HG03135 (cell line): Measurements from ENCODE around the gene XYLT1.

ENCODE experiments used
- ATAC-seq: cut with Tn5 transposase; IDR thresholded peaks from one replicate; pipeline ENCODE4 v1.9.1; 2021; ENCODE audit warnings: mild to moderate bottlenecking, moderate library complexity; ENCODE audit not compliant: unreplicated experiment

Gene XYLT1

DNA sequence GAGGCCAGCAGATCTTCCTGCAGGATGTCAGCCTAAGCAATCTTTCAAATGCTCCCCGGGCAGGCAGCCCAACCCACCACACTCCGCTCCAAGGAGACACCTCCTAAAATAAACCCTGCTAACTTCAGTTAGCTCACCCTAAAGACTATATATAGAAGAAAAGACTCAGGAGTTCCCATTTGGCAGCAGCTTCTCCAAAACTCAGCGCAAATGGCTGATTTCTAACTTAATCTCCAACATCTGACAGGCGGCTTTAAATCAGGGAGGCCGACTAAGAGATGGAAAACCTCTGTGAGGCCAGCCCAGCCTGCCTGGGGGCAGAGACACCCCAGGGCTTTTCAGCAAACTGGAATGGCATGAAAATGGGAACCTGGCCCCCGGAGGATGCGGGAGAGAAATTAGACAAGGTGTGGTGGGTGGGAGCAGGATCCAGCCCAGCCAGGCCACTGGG, 91.6 kb downstream of the XYLT1 start:
- ATAC-seq, result no peak

DNA sequence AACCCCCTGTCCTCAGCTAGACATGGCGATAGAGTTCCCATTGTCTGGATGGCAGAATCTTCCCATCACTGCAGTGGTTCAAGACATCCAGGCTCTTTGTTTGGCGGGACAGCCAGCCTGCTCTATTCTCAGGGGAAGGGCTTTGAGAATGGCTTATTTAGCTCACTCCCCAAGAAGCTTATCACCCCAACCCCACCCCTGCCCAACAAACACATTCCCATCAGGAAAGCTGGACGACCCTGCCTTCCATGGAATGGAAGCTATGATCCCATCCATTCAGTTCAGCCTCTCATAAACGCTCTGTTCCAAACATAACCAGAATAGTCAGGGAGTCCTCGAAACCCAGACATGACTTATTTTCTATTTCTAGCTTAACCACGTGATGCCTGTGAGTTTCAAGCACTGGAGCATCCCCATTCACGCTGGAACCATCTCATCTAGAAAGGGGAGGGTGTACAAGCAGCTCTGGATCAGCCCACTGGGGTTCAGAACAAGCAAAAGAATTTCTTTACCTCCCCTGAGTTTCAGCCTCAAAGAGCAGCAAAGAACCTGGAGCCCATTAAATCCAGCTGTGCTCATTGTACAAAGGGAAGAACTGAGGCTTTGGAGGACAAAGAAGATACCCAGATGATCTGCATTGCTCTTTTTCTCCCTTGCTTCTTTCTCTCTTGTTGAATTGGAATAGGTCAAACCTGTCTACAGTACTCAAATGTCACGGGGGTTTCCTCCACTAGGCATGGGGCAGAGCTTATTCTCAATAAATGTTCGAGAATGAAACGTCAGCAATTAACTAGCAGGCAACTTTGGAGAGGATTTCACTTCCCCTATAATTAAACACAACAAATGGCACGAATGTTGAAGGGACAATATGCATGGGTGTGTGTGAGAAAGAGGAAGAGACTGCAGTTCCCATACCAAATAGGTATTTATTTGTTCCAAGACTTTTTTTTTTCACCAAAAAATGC, 93.1 kb downstream of the XYLT1 start:
- ATAC-seq, result peak; percentile 64

DNA sequence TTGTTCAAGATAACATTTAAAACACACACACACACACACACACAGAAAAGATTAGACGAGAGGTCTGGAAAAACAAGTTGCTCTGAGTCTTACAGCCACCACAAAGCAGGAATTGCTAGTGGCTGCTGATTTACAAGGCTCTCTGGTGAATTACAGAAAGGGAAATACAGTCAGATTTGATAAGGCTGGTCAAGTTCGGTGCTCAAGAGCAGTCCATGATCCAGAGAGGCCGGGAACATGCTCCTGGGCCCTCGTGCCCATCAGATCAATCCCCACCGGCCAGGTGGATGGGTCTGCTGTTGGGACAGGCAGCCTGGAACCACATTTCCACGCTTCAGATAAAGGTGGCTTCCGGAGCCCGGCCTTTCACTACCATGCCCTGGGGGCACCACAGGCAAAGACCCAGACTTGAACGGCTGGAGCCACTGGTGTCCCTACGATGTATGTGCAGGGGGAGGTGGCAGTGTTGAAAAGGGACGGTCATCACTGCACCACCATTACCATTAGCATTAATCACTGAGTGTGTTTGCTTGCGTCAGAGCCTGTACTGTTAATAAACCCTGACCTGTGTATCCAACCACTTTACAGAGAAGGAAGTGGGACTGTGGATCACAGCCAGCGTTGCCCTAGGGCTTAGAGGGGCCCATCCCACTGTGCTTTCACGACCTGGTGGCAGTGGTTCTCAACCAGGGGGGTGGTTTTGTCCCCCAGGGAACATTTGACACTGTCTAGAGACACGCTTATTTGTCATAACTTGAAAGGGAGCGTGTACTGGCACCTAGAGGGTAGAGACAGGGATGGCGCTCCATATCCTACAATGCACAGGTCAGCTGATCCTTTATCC, 95.1 kb downstream of the XYLT1 start:
- ATAC-seq, result no peak

DNA sequence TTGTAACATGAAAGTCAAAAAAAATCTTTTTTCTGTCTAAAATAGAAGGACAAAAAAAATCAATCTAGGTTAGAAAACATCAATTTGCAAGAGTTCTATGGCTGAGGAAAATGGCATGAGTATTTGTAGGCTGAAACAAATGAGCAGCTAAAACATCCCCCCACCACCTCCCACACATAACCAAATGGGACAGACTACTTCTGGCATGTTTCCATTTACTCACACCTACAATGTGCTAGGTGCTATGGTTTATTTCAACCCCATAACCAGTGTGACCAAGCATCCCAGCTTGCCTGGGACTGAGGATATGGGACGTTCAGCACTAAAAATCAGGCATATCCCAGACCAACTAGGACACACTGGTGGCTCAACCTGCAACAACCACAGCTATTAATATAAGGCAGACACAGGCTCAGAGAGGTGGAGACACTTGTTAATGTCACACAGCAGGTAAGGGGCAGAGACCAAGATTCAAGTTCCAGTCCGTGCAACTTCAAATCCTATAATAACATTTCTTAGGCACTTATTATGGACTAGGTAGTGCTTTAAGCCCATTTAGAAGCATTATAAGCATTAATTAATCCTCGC, 96.0 kb downstream of the XYLT1 start:
- ATAC-seq, result no peak

DNA sequence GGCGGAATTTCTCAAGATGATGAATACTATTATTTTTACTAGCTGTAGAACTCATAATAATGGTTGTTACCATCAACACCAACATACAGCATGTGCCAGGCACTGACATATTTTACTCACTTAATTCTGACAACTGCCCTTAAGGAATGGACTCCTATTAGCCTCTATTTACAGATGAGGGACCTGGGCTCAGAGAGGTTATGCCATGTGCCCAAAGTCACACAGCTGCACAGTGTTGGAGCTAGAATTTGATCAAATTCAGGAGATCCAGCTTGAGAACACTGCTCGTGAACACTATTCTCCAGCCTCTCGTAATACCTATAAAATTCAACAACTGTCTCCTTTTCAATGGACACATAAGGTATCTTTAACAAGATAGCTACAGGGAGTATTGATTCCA, 97.2 kb downstream of the XYLT1 start:
- ATAC-seq, result no peak

- no peak for ATAC-seq
Observed at GRCh38 chr16:17372386-17372785, 98.4 kb downstream of the XYLT1 start.

GRCh38 chr16:17371299-17371698, 99.5 kb downstream of the XYLT1 start:
- ATAC-seq, result no peak

DNA sequence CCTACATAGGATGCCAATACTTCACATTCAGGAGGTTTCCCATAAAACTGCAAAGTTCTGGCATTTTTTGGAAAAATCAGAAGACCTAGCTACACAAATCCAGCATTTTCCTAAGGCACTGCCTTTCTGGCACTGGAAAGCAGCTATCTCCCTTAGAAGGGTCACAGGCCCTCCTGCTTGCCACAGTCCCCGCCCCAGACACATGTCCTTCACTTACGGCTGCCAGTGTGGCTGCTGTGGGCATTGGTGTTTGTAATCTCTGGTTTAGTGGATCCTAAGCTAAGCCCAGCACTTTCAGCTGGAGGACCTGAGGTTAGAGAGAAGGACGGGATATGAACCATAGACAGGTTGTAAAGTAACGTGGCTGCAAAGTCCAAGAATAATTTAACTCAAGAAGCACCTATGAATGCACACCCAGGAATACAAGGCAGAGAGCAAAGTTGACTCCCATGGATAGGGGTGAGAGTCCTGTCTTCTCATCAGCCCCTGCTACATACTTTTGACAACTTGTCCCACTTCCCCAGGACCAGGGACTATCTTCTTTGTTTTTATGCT, 100.0 kb downstream of the XYLT1 start:
- ATAC-seq, result no peak

GRCh38 chr16:17370223-17370707, 100.5 kb downstream of the XYLT1 start:
- no peak for ATAC-seq

DNA sequence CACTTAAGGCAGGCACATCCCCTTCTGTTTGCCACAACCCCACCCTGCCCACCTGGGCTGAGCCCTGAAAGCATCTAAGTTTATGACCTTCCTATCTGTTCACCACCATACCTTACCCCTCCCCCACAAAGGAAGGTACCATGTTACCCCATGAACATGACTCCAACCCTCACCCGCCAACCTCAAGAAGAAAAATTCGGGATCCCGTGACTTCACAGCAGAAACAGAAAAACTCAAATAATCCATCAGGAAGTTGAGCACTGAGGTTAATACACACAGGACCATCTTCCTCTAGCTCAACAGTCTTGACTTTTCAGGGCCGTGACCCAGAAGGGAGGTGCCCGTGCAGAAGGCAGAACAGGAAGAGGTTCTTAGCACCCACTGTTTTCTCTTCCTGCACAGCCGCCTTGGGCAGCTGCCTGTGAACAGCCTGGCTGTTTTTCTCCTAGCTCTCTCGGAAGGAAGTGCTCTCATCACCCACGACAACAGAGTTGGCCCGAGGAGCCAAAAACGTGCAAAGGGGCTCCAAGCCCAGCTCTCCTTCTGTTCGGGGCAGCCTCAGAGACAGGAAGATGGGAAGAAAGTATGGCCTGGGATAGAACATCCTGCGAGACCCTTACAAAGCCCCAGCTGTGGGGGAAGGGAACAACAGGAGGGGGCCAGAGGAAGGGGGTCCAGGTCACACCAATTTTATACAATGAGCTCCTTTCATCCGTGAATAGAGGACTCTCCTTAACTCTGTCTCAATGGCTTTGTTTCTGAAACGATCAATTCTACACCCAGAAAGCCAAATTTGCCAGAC, 101.1 kb downstream of the XYLT1 start:
- ATAC-seq, result no peak

DNA sequence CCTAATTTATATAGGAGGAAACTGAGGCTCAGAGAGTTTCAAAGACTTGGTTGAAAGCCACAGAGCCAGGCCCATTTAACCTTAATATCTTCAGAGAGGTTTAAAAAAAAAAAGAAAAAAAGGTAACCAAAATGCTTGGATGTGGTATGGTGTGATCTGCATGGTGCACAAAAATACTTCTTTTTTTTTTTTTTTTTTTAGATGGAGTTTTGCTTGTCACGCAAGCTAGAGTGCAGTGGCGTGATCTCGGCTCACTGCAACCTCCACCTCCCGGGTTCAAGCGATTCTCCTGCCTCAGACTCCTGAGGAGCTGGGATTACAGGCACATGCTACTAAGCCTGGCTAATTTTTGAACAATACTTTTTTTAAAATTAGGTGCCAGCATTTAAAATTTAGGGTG, 101.8 kb downstream of the XYLT1 start:
- ATAC-seq, result no peak

- no peak for ATAC-seq
Observed at GRCh38 chr16:17368446-17368845, 102.3 kb downstream of the XYLT1 start.

DNA sequence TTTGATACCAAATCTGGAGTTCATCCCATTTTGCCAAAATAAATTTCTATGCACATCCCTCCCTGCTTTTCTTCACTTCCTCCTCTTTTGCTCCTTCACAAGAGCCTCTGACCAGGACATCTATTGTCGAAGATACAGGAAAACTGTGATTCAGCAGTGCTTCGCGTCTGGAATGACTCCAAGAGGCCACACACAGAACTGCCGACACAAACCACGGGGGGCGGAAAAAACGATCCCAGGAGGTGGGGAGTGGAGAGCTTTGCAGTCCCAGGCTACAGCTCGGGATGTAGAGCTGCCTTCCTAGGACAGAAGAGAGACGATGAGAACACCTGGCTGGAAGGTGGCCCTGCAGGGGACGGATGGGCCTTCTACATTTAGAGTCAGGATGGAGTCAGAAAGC, 102.8 kb downstream of the XYLT1 start:
- ATAC-seq, result no peak

DNA sequence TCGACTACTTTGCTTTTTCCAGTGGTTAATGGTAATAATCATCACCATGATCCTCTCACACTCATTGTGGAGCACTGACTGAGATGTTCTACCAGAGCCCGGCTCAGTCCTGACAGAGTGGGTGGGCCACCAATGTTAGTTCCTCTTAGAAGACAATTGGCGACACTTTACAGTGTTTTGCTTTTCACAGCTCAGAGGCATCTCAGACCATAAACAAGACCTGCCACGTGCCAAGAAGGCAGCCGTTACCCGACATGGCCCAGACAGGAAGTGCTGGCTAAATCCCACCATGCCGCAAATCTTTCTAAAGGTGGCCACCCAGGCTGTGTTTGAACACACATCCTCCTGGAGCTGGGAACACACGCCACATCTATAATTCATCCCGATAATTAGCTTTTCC, 103.7 kb downstream of the XYLT1 start:
- ATAC-seq, result no peak

DNA sequence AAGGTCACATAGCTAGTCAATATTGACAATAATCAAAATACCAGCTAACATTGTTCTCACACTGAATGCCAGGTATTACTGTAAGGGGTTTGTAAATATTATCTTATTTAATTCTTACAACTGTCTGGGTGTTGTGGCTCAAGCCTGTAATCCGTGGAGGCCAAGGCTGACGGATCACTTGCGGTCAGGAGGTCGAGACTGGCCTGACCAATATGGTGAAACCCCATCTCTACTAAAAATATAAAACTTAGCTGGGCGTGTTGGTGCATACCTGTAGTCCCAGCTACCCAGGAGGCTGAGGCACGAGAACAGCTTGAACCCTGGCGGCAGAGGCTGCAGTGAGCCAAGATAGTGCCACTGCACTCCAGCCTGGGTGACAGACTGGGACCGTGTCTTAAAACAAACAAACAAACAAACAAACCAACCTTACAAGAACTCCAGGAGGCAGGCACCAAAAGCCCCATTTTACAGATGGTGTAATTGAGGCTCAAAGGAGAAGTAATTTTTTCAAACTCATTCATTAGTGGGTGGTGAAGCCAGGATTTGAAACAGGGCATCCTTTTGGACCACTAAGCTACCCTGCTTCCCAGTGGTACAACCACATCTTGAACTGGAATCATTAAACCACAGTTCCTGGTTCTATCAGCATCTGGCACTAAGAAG, 104.3 kb downstream of the XYLT1 start:
- ATAC-seq, result no peak

DNA sequence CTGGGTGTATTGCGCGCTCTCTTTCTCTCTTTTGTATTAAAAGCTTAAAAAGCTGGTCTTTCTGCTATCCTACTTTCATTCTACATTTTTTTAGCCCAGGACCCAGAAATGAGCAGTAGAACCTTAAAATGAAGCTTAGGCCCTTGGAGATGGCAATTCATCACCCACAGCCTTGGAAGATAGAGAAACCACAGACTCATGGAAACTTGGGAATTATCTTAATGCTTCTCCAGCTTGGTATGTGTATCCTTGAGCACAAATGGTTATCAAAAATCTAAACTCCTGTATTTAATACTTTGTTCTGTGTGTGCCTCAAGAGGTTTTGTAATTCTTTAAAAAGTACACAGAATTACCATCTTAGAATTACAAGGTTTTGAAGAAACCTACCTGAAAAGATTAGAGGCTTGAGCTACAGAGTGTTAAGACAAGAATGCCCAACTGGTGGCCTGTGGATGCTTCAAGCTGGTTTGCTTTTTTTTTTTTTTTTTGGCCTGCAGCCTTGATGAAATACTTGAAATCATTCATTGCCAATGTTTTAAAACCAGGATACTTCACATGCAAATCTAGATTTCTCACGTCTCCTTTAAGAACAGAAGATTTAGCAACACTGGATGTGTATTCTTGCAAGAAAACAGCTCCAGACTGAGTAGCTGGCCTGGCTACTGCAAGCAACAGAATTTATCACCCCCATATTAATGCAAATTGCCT, 105.0 kb downstream of the XYLT1 start:
- no peak for ATAC-seq

- no peak for ATAC-seq
Observed at GRCh38 chr16:17365211-17365541, 105.6 kb downstream of the XYLT1 start.

GRCh38 chr16:17364319-17365210, 106.2 kb downstream of the XYLT1 start:
- ATAC-seq, result no peak
